ENCODE results near the gene PHC3.

The PHC3 gene

DNA sequence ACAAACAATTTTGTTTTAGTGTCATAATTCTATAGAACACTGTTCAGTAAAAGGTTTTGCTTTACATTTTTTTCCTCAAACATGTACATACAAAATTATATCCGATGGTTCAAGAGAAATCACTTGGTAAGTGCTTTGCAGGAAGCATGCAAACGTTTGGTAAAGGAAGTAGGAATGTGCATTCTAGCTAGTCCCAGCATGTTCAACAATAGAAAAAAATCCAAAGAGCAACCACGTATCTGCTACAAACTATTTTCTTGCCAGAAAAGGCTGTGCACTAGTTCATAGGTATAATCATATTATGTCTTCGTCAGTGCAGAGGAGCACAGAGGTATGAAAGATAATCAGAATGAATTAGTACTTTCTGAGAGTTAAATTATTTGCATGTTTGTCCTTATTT, 85.8 kb downstream of the PHC3 start:
- H3K36me3 ChIP-seq (ENCODE audit: control insufficient read depth, insufficient read depth, low read length): peaks cover 55% of the 10 kb centered on the region

DNA sequence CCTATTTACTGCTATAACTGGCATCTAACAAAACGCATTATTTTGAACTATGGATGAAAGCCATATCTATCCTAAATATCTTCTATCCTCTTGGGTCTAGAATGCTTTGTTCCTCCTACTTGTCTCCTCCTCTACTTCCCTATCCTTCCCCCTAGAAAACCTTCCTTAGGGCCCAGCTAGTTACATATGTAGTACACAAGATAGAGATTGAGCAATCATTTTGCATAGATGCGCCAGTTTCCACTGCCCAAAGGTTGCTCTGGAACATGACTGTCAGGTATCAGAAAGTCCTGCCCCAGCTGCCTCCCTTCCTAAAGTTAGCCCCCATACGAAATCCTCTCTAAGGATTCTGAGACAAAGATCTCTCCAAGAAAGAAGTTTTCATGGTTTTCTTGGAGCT, 88.6 kb downstream of the PHC3 start:
- 91 to 100% methylated on average over 1 to 2 of the region's 3 CpGs for WGBS, 2 experiments (ENCODE audit: insufficient coverage in 2 of 2)
- no peak overlapping the region for H3K27ac ChIP-seq (ENCODE audit: low read depth, low read length, severe bottlenecking)
- peaks cover 35% of the 10 kb centered on the region for H3K36me3 ChIP-seq (ENCODE audit: control insufficient read depth, insufficient read depth, low read length)
- no peaks in the 10 kb centered on the region for H3K4me1 ChIP-seq (ENCODE audit: control insufficient read depth, insufficient read depth, low read length, poor library complexity, severe bottlenecking)
- no peak overlapping the region for H3K4me3 ChIP-seq (ENCODE audit: extremely low read depth, insufficient read depth, low read length, poor library complexity, severe bottlenecking)
- no peaks in the 10 kb centered on the region for H3K9me3 ChIP-seq (ENCODE audit: control insufficient read depth, low read length)

More for the DNA sequence above, 85.8 kb downstream of the PHC3 start:
- 100% methylated on average over 2 of the region's 4 CpGs; no CpG with 5 or more reads in 1 of the 2 experiments for WGBS, 2 experiments (ENCODE audit: insufficient coverage in 2 of 2)
- Histone ChIP-seq H3K4me1 (ENCODE audit: control insufficient read depth, insufficient read depth, low read length, poor library complexity, severe bottlenecking) (no peaks in the 10 kb centered on the region), H3K4me3 (ENCODE audit: extremely low read depth, insufficient read depth, low read length, poor library complexity, severe bottlenecking) (no peak overlapping the region), H3K27ac (ENCODE audit: low read depth, low read length, severe bottlenecking) (no peak overlapping the region), H3K9me3 (ENCODE audit: control insufficient read depth, low read length) (no peaks in the 10 kb centered on the region)

DNA sequence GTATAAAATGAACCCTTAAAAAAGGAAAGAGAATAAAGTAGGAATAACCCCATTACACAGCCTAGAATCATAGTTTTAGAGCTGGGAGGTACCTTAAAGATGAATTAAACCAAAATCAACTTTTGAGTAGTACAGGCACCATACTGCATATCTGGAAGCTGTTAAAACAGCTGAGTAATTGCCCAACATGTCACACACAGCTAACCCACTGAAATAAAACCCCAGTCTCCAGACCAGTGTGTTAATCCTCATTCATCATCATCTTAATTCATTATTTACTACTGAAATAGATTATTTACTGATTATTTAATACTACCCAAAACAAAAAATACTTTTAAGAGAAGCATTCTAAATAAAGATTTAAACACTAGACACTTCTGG, 90.9 kb downstream of the PHC3 start:
- Histone ChIP-seq H3K36me3 (ENCODE audit: control insufficient read depth, insufficient read depth, low read length) (peaks cover 25% of the 10 kb centered on the region), H3K4me3 (ENCODE audit: extremely low read depth, insufficient read depth, low read length, poor library complexity, severe bottlenecking) (no peak overlapping the region), H3K9me3 (ENCODE audit: control insufficient read depth, low read length) (no peaks in the 10 kb centered on the region), H3K4me1 (ENCODE audit: control insufficient read depth, insufficient read depth, low read length, poor library complexity, severe bottlenecking) (no peaks in the 10 kb centered on the region), H3K27ac (ENCODE audit: low read depth, low read length, severe bottlenecking) (no peak overlapping the region)

- Histone ChIP-seq H3K4me1 (ENCODE audit: control insufficient read depth, insufficient read depth, low read length, poor library complexity, severe bottlenecking) (no peaks in the 10 kb centered on the region), H3K27ac (ENCODE audit: low read depth, low read length, severe bottlenecking) (no peak overlapping the region), H3K36me3 (ENCODE audit: control insufficient read depth, insufficient read depth, low read length) (peaks cover 28% of the 10 kb centered on the region), H3K9me3 (ENCODE audit: control insufficient read depth, low read length) (no peaks in the 10 kb centered on the region), H3K4me3 (ENCODE audit: extremely low read depth, insufficient read depth, low read length, poor library complexity, severe bottlenecking) (no peak overlapping the region)
- WGBS, 2 experiments (ENCODE audit: insufficient coverage in 2 of 2): no CpG with 5 or more reads among the region's 3 CpGs
Measured at GRCh38 chr3:170089862-170090600, 91.5 kb downstream of the PHC3 start.

DNA sequence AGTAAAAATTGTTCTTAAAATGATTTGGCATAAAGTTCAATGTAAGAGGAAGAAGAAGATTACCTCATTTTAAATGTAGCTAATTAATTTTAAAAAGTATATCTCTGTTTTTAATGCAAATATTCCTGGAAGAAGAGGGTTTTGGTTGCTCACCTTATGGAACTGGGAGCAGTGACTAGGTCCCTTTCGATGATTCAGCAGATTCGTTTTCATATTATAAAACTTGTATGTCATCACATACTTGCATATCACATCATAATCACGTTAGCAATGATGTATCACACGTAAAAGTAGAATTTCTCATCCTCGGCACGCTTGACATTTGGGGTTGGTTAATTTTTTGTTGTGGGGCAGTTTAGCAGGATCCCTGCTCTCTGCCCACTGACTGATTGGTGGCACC, 96.1 kb downstream of the PHC3 start:
- 100% methylated on average over 2 to 3 of the region's 6 CpGs for WGBS, 2 experiments (ENCODE audit: insufficient coverage in 2 of 2)
- no peaks in the 10 kb centered on the region for H3K9me3 ChIP-seq (ENCODE audit: control insufficient read depth, low read length)

DNA sequence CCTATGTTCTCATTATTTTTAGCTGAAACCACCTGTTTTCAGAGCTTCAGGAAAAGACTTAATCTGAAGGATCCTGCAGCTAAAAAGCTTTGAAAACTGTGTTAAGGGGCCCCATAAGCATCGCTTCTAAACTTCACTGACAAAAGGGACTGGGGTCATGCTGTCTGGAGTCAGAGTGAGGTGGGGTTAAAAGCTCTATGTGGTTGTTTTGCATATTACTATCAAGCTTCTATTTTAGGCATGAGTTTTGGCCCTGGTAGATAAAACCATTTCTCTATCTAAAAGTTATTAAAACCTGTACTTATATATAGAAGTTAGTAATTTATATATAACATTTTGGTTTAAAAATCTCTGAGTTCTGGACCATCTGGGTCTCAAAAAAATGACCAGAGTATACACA, 98.2 kb downstream of the PHC3 start:
- Histone ChIP-seq H3K4me3 (ENCODE audit: extremely low read depth, insufficient read depth, low read length, poor library complexity, severe bottlenecking) (no peak overlapping the region), H3K9me3 (ENCODE audit: control insufficient read depth, low read length) (no peaks in the 10 kb centered on the region), H3K27ac (ENCODE audit: low read depth, low read length, severe bottlenecking) (no peak overlapping the region), H3K36me3 (ENCODE audit: control insufficient read depth, insufficient read depth, low read length) (peaks cover 5% of the 10 kb centered on the region), H3K4me1 (ENCODE audit: control insufficient read depth, insufficient read depth, low read length, poor library complexity, severe bottlenecking) (no peaks in the 10 kb centered on the region)
- WGBS, 2 experiments (ENCODE audit: insufficient coverage in 2 of 2): 80% methylated on average over 1 of the region's 1 CpG; no CpG with 5 or more reads in 1 of the 2 experiments

More for the DNA sequence above, 96.1 kb downstream of the PHC3 start:
- H3K4me3 ChIP-seq (ENCODE audit: extremely low read depth, insufficient read depth, low read length, poor library complexity, severe bottlenecking): no peak overlapping the region
- no peaks in the 10 kb centered on the region for H3K4me1 ChIP-seq (ENCODE audit: control insufficient read depth, insufficient read depth, low read length, poor library complexity, severe bottlenecking)
- no peak overlapping the region for H3K27ac ChIP-seq (ENCODE audit: low read depth, low read length, severe bottlenecking)
- peaks cover 5% of the 10 kb centered on the region for H3K36me3 ChIP-seq (ENCODE audit: control insufficient read depth, insufficient read depth, low read length)

DNA sequence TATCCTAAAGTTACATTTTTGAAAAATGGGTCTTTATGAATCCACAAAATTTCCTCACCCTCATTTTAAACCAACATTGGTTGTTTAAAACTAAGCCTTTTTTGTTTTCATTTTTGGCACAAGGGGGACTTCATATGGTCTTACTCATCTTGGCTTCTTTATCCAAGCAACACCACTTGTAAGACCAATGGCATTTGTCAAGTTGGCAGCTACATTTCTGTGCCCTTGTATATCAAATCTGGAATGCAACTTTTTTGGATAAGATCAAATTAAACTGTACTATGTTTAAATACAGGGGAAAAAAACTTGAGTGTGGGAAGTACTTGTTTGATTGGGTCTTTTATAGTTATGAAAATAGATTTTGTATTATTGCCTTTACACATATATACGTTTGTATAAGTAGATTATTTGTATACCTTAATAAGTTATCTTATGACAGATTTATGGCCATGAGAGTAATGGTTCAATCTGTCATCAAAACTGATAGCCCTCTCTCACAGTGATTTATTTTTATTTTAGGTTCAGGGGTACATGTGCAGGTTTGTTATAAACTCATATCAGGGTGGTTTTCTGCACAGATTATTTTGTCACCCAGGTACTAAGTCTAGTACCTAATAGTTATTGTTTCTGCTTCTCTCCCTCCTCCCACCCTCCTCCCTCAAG, 100.3 kb downstream of the PHC3 start:
- no peaks in the 10 kb centered on the region for H3K9me3 ChIP-seq (ENCODE audit: control insufficient read depth, low read length)
- no peak overlapping the region for H3K4me3 ChIP-seq (ENCODE audit: extremely low read depth, insufficient read depth, low read length, poor library complexity, severe bottlenecking)
- no CpG with 5 or more reads among the region's 1 CpG for WGBS, 2 experiments (ENCODE audit: insufficient coverage in 2 of 2)
- no peaks in the 10 kb centered on the region for H3K4me1 ChIP-seq (ENCODE audit: control insufficient read depth, insufficient read depth, low read length, poor library complexity, severe bottlenecking)
- H3K36me3 ChIP-seq (ENCODE audit: control insufficient read depth, insufficient read depth, low read length): peaks cover 9% of the 10 kb centered on the region
- H3K27ac ChIP-seq (ENCODE audit: low read depth, low read length, severe bottlenecking): no peak overlapping the region

DNA sequence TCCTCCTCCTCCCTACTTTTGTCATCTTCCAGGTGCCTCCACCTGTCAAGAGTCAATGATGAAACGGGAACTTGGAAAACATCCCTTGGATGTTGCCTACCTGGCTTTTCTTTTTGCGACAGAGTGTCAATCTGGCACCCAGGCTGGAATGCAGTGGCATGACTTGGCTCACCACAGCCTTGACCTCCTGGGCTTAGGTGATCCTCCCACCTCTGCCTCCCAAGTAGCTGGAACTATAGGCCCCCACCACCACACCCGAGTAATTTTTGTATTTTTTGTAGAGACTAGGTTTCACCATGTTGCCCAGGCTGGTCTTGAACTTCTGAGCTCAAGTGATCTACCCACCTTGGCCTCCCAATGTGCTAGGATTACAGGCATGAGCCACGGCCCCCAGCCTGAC, 100.9 kb downstream of the PHC3 start:
- Histone ChIP-seq H3K4me1 (ENCODE audit: control insufficient read depth, insufficient read depth, low read length, poor library complexity, severe bottlenecking) (no peaks in the 10 kb centered on the region), H3K9me3 (ENCODE audit: control insufficient read depth, low read length) (no peaks in the 10 kb centered on the region), H3K27ac (ENCODE audit: low read depth, low read length, severe bottlenecking) (no peak overlapping the region), H3K36me3 (ENCODE audit: control insufficient read depth, insufficient read depth, low read length) (peaks cover 8% of the 10 kb centered on the region), H3K4me3 (ENCODE audit: extremely low read depth, insufficient read depth, low read length, poor library complexity, severe bottlenecking) (no peak overlapping the region)
- WGBS, 2 experiments (ENCODE audit: insufficient coverage in 2 of 2): 76 to 96% methylated on average over 2 of the region's 4 CpGs

- WGBS, 2 experiments (ENCODE audit: insufficient coverage in 2 of 2): 85 to 89% methylated on average over 2 of the region's 2 CpGs
- H3K4me1 ChIP-seq (ENCODE audit: control insufficient read depth, insufficient read depth, low read length, poor library complexity, severe bottlenecking): no peaks in the 10 kb centered on the region
- no peak overlapping the region for H3K4me3 ChIP-seq (ENCODE audit: extremely low read depth, insufficient read depth, low read length, poor library complexity, severe bottlenecking)
- H3K36me3 ChIP-seq (ENCODE audit: control insufficient read depth, insufficient read depth, low read length): peaks cover 4% of the 10 kb centered on the region
- H3K27ac ChIP-seq (ENCODE audit: low read depth, low read length, severe bottlenecking): no peak overlapping the region
- no peaks in the 10 kb centered on the region for H3K9me3 ChIP-seq (ENCODE audit: control insufficient read depth, low read length)
Measured at GRCh38 chr3:170079536-170080165, 101.9 kb downstream of the PHC3 start.

DNA sequence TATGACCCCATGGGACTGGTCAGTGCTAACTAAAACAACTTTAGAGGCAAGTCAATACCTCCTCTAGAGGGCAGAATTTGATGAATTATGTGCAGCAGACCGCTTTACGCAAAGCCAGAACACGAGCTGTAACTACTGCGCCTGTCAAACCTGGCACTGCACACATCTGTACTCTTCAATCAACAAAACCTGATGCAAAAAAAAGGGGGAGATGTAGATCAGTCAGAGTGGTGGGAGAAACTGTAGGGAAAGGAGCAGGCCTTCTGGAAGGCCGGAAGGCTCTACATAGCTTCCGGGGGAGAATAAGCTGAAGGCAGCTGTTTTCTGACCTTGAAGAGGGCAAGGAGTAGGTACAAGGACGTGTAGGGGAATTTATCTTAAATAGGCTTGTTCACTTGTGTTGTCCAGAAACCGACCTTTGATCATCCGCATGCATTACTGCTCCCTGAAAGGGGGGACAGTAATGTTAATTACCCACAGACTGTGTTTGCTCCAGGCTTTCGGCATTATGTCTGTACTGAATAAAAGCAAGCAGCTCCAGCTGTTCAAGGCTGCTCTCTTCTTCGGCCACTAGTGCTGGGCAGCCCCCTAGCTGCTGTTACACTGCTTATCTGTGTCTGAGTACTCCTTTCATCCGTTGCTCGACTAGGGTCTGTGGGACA, 102.8 kb downstream of the PHC3 start:
- WGBS, 2 experiments (ENCODE audit: insufficient coverage in 2 of 2): 82 to 86% methylated on average over 7 to 8 of the region's 13 CpGs
- peaks cover 4% of the 10 kb centered on the region for H3K36me3 ChIP-seq (ENCODE audit: control insufficient read depth, insufficient read depth, low read length)
- no peak overlapping the region for H3K27ac ChIP-seq (ENCODE audit: low read depth, low read length, severe bottlenecking)

More for the DNA sequence above, 102.8 kb downstream of the PHC3 start:
- no peaks in the 10 kb centered on the region for H3K4me1 ChIP-seq (ENCODE audit: control insufficient read depth, insufficient read depth, low read length, poor library complexity, severe bottlenecking)
- H3K9me3 ChIP-seq (ENCODE audit: control insufficient read depth, low read length): no peaks in the 10 kb centered on the region
- H3K4me3 ChIP-seq (ENCODE audit: extremely low read depth, insufficient read depth, low read length, poor library complexity, severe bottlenecking): no peak overlapping the region
